K562 (cell line): ENCODE results near the gene INO80. TPM values are rescaled to one million over a fixed set of nuclear protein-coding genes. Genes with fewer than 3 reads are reported as not detected.

ENCODE experiments used
- ATAC-seq: fragments of 200-7000 bp; cut with Tn5 transposase; 3 replicates; pipeline ENCODE4 v1.9.1; 2020; ENCODE audit warnings: moderate library complexity
- BruUV-seq: library from RNA; stranded (reverse); fragments of 400-500 nt; replicated peaks from 2 replicates; lab custom pipeline; 2021; lab: Mats Ljungman, UMichigan
- CTCF ChIA-PET: fragments of 300-600 bp; formaldehyde crosslinking; extraction: SDS; loops from one replicate; lab custom pipeline; 2021; ENCODE audit warnings: low intra/inter-chr PET ratio; lab: Yijun Ruan, JAX
- POLR2A ChIA-PET: fragments of 300-600, 350-650 bp; sonication (Branson Sonifier 250); formaldehyde crosslinking; extraction: SDS; loops from one replicate; lab custom pipeline; 2021; ENCODE audit warnings: antibody characterized with exemption, inconsistent platforms; lab: Yijun Ruan, JAX
- DNase-seq, 4 experiments: peaks; one replicate each; pipeline versions ENCODE4 v3.0.0 to v3.0.0-alpha.2; 2011 to 2018; ENCODE audit warnings: low spot score in 3 of 4, mixed read lengths in 3 of 4; ENCODE audit errors: extremely low read depth in 1 of 4
- FAIRE-seq: peaks from 2 replicates; lab custom pipeline; 2011; peaks lifted over from hg19 to GRCh38; lab: Jason Lieb, UNC
- H2AFZ ChIP-seq: 2 replicates; pipeline ENCODE4 v1.6.0; 2011; ENCODE audit warnings: low read depth, low read length, control low read depth, inconsistent platforms
- H3K27ac ChIP-seq: fragments of 200-600 bp; 3 replicates; pipeline ENCODE4 v1.8.0; 2011; ENCODE audit warnings: low read depth, mild to moderate bottlenecking, control low read depth, inconsistent platforms, low read length, moderate library complexity, mixed read lengths; ENCODE audit errors: extremely low read depth
- H3K27me3 ChIP-seq, 2 experiments: fragments of 300-600 bp in 1 of 2; 2 replicates in 1 of 2; 3 replicates in 1 of 2; pipeline versions ENCODE4 v1.6.0 to v1.8.0; 2011; ENCODE audit warnings: inconsistent platforms in 2 of 2, low read length in 2 of 2, mild to moderate bottlenecking in 1 of 2, mixed read lengths in 1 of 2, moderate library complexity in 1 of 2; ENCODE audit not compliant: control insufficient read depth in 2 of 2, insufficient read depth in 2 of 2
- H3K36me3 ChIP-seq: fragments of 300-600 bp; 3 replicates; pipeline ENCODE4 v1.8.0; 2011; ENCODE audit warnings: mild to moderate bottlenecking, low read length, inconsistent platforms; ENCODE audit not compliant: control insufficient read depth, insufficient read depth
- H3K4me1 ChIP-seq, 2 experiments: fragments of 200-600 bp in 1 of 2; replicated peaks in 1 of 2; 2 replicates in 1 of 2; 3 replicates in 1 of 2; pipeline versions ENCODE4 v1.5.1 to v1.8.0; 2011; ENCODE audit warnings: inconsistent platforms in 2 of 2, low read length in 2 of 2, mild to moderate bottlenecking in 1 of 2, mixed read lengths in 1 of 2, moderate library complexity in 1 of 2; ENCODE audit not compliant: control insufficient read depth in 2 of 2, insufficient read depth in 2 of 2
- H3K4me2 ChIP-seq: 2 replicates; pipeline ENCODE4 v1.6.1; 2011; ENCODE audit warnings: low read length, control low read depth, inconsistent platforms, mixed read lengths; ENCODE audit not compliant: insufficient read depth
- H3K4me3 ChIP-seq: fragments of 200-600 bp; sonication (generic), shearing (Covaris generic); 2 replicates; pipeline ENCODE4 v1.5.1; 2016; ENCODE audit warnings: control low read depth, inconsistent platforms
- H3K79me2 ChIP-seq: fragments of 200-600 bp; 3 replicates; pipeline ENCODE4 v1.8.0; 2011; ENCODE audit warnings: low read length, inconsistent platforms; ENCODE audit not compliant: control insufficient read depth, insufficient read depth
- H3K9ac ChIP-seq, 2 experiments: 2 replicates each; pipeline versions ENCODE4 v1.6.0 to v1.6.1; 2011; ENCODE audit warnings: low read depth in 2 of 2, low read length in 2 of 2, control low read depth in 1 of 2, inconsistent platforms in 1 of 2, mild to moderate bottlenecking in 1 of 2, mixed read lengths in 1 of 2; ENCODE audit not compliant: insufficient read depth in 1 of 2
- H3K9me1 ChIP-seq: one replicate; pipeline ENCODE4 v1.6.0; 2011; ENCODE audit warnings: inconsistent platforms, mild to moderate bottlenecking, low read length, moderate library complexity; ENCODE audit not compliant: control insufficient read depth, insufficient read depth
- H3K9me3 ChIP-seq: replicated peaks from 2 replicates; pipeline ENCODE4 v1.5.1; 2011; ENCODE audit warnings: low read depth, low read length, inconsistent platforms; ENCODE audit not compliant: control insufficient read depth, insufficient read depth
- H4K20me1 ChIP-seq: replicated peaks from 2 replicates; pipeline ENCODE4 v1.6.1; 2011; ENCODE audit warnings: low read length, inconsistent platforms, mixed read lengths; ENCODE audit not compliant: control insufficient read depth, insufficient read depth
- CBX2 ChIP-seq: fragments of 200-600 bp; sonication (generic); IDR thresholded peaks from one replicate; pipeline ENCODE4 v1.6.1; 2012; ENCODE audit warnings: mild to moderate bottlenecking, low read length, inconsistent platforms; ENCODE audit not compliant: insufficient read depth, poor library complexity, severe bottlenecking
- CBX5 ChIP-seq: IDR thresholded peaks from 2 replicates; pipeline ENCODE4 v1.6.1; 2014; ENCODE audit warnings: low read depth, borderline replicate concordance
- CBX8 ChIP-seq: fragments of 200-600 bp; sonication (generic); IDR thresholded peaks from 2 replicates; pipeline ENCODE4 v1.6.1; 2012; ENCODE audit warnings: borderline replicate concordance, mixed run types, low read depth, mild to moderate bottlenecking, moderate library complexity, mixed read lengths, low read length, control low read depth, inconsistent platforms; ENCODE audit not compliant: poor library complexity, severe bottlenecking; ENCODE audit errors: extremely low read depth
- KHSRP ChIP-seq: fragments of 450-650 bp; IDR thresholded peaks from 2 replicates; pipeline ENCODE4 v1.6.1; 2017
- MGA ChIP-seq: fragments of 450-650 bp; IDR thresholded peaks from 2 replicates; pipeline ENCODE4 v1.6.1; 2016; ENCODE audit warnings: mild to moderate bottlenecking, moderate library complexity
- PHF21A ChIP-seq: fragments of 450-650 bp; IDR thresholded peaks from 2 replicates; pipeline ENCODE4 v1.6.1; 2017; ENCODE audit warnings: low read depth, borderline replicate concordance
- PURB ChIP-seq: sonication (generic); formaldehyde crosslinking; IDR thresholded peaks from 2 replicates; pipeline ENCODE4 v1.9.0; 2021; ENCODE audit warnings: low read depth, mild to moderate bottlenecking, missing genetic modification reagents
- ZC3H8 ChIP-seq: fragments of 450-650 bp; IDR thresholded peaks from 2 replicates; pipeline ENCODE4 v1.6.1; 2017
- ZNF431 ChIP-seq: sonication (generic); formaldehyde crosslinking; IDR thresholded peaks from 2 replicates; pipeline ENCODE4 v1.8.0; 2022; ENCODE audit warnings: mild to moderate bottlenecking, missing genetic modification reagents
- WGBS: fragments of 100-300 bp; shearing (Covaris generic); methylation state at CpG from one replicate; pipeline ENCODE4 v1.1.6; 2016; ENCODE audit warnings: low coverage, mixed read lengths; ENCODE audit not compliant: insufficient coverage; ENCODE audit errors: missing lambda C conversion rate; 5-methylcytosine and 5-hydroxymethylcytosine counted together
- in situ Hi-C: fragments of 300-500 bp; cut with MboI; formaldehyde crosslinking; loops from 4 replicates; pipeline ENCODE4 v1.15.0; 2018; ENCODE audit warnings: inconsistent platforms, mixed read lengths
- intact Hi-C: fragments of 100-400 bp; cut with micrococcal nuclease; formaldehyde crosslinking; loops from 2 replicates; pipeline ENCODE4 v1.14.2; 2022
- polyA plus RNA-seq, 8 experiments: library from polyadenylated mRNA; depleted of rRNA in 4 of 8; stranded (reverse) in 5 of 8; unstranded in 3 of 8; fragments of >200 nt; fragmentation: Nextera tagmentation in 2 of 8; fragmentation: Illumina TruSeq in 1 of 8; extraction: Ambion mirVana in 2 of 8; extraction: Trizol in 1 of 8; gene quantifications; 2 replicates each; pipeline versions ENCODE4 v1.2.1 to v1.2.3, GENCODE V29; 2011 to 2014; ENCODE audit warnings: inconsistent platforms in 1 of 8, missing spikeins in 1 of 8
- total RNA-seq, 7 experiments: library from RNA; depleted of rRNA in 6 of 7; stranded (reverse); fragments of >200 nt in 6 of 7; fragmentation: Illumina TruSeq in 2 of 7; extraction: Trizol in 2 of 7; gene quantifications; 2 replicates each; pipeline versions ENCODE4 v1.2.1 to v1.2.3, GENCODE V29; 2011 to 2021; ENCODE audit warnings: low replicate concordance in 1 of 7

INO80 gene
- total and polyA plus RNA-seq, 9 of the 15 experiments (the other 6 are each of a cell fraction or from before 2014, with no cell fraction given), result 1.1 to 25.7 (median 19.9) TPM

GRCh38 chr15:41160639-41161315 lies 44.7 kb upstream of the INO80 start:
- Histone ChIP-seq H3K4me1 (no peaks in the 10 kb centered on the region; a peak in 1 of 5 replicates), H3K9ac (no peak overlapping the region), H3K27me3 (no peaks in the 10 kb centered on the region; a peak in 1 of 5 replicates), H3K9me3 (no peaks in the 10 kb centered on the region), H3K36me3 (no peaks in the 10 kb centered on the region)
- WGBS, result 36% methylated on average over 15 of the region's 15 CpGs
- in situ Hi-C loops, result no loop called here
- no peak for ATAC-seq
- no peak for TF ChIP-seq PURB (CRISPR knock-in tag)
- TF ChIP-seq CBX5, result no peak
- no peak for TF ChIP-seq PHF21A
- no peak for TF ChIP-seq CBX2
- TF ChIP-seq ZC3H8, result no peak
- no peak for TF ChIP-seq MGA
- TF ChIP-seq ZNF431, result no peak
- no peak for TF ChIP-seq CBX8
- no peak for TF ChIP-seq KHSRP
- TF ChIP-seq, all 486 proteins: peak for 0
- ChIA-PET CTCF (no interaction called here), POLR2A (no interaction called here)
- FAIRE-seq (no peak), DNase-seq (no peak)
- no peak overlapping the region for H3K4me3 ChIP-seq
- no peak overlapping the region for H3K4me2 ChIP-seq
- BruUV-seq, result no TSS peak
- H3K9me1 ChIP-seq, result no peaks in the 10 kb centered on the region
- no peaks in the 10 kb centered on the region for H3K79me2 ChIP-seq
- no peaks in the 10 kb centered on the region for H4K20me1 ChIP-seq
- H3K27ac ChIP-seq, result no peak overlapping the region
- no peak overlapping the region for H2AFZ ChIP-seq
- intact Hi-C loops, result no loop called here
